Large intestine (tissue), 3 donors: Measurements from ENCODE around the gene UBE2E1. TPM values are rescaled to one million over a fixed set of nuclear protein-coding genes. Genes with fewer than 3 reads are reported as not detected.

Experiments
- DNase-seq, 2 donors: peaks; one replicate each; pipeline versions ENCODE4 v3.0.0 to v3.0.0-alpha.2; 2013
- H3K27ac ChIP-seq: one replicate; pipeline ENCODE4 v1.5.1; 2013; ENCODE audit warnings: low read length
- H3K27me3 ChIP-seq: 2 replicates; pipeline ENCODE4 v1.6.1; 2013; ENCODE audit warnings: low read length; ENCODE audit not compliant: control insufficient read depth, insufficient read depth
- H3K36me3 ChIP-seq: 2 replicates; pipeline ENCODE4 v1.6.1; 2013; ENCODE audit warnings: low read length; ENCODE audit not compliant: control insufficient read depth, insufficient read depth
- H3K4me1 ChIP-seq: one replicate; pipeline ENCODE4 v1.6.1; 2013; ENCODE audit warnings: low read length; ENCODE audit not compliant: control insufficient read depth, insufficient read depth
- H3K4me3 ChIP-seq: one replicate; pipeline ENCODE4 v1.5.1; 2013; ENCODE audit warnings: low read length
- H3K9me3 ChIP-seq: one replicate; pipeline ENCODE4 v1.6.1; 2013; ENCODE audit warnings: mild to moderate bottlenecking, low read depth, low read length, moderate library complexity; ENCODE audit not compliant: control insufficient read depth
- WGBS: methylation state at CpG from one replicate; pipeline ENCODE4 v1.1.5; 2013; ENCODE audit warnings: low lambda C conversion rate; ENCODE audit not compliant: insufficient coverage; 5-methylcytosine and 5-hydroxymethylcytosine counted together
- polyA plus RNA-seq: library from polyadenylated mRNA; unstranded; fragments of 120-200 nt; gene quantifications from one replicate; pipeline ENCODE4 v1.2.1, GENCODE V29; 2013

The UBE2E1 gene
- polyA plus RNA-seq, 1 donor, result 120 TPM

GRCh38 chr3:23819599-23820360 lies 14.0 kb downstream of the UBE2E1 start:
- DNase-seq, result no peak
- H3K36me3 ChIP-seq, result peaks cover 10% of the 10 kb centered on the region
- no peaks in the 10 kb centered on the region for H3K27me3 ChIP-seq
- H3K27ac ChIP-seq, result no peak overlapping the region
- H3K4me1 ChIP-seq, result peaks cover 3% of the 10 kb centered on the region
- WGBS, result 100% methylated on average over 3 of the region's 5 CpGs
- H3K4me3 ChIP-seq, result no peak overlapping the region
- H3K9me3 ChIP-seq, result no peaks in the 10 kb centered on the region

DNA sequence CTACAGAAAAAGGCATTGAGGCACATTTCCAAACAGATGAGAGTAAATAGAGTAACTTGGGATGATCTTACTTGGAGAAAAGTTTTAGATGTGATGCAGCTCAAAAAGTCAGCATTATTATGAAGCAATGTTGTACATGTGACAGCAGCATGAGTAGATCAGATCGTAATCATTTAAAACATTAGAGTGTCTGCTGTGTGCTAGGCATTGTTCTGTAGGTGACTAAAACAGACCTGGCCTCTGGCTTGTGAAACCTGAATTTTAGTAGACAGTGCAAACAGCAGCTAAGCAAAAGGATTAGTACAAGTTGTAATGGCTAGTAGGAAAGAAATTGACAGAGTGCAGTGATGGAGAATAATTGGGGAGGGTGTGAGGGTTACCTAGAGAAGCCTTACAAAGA lies 15.1 kb downstream of the UBE2E1 start:
- no peak overlapping the region for H3K4me3 ChIP-seq
- no peaks in the 10 kb centered on the region for H3K4me1 ChIP-seq
- no peaks in the 10 kb centered on the region for H3K27me3 ChIP-seq
- peaks cover 10% of the 10 kb centered on the region for H3K36me3 ChIP-seq
- no CpG with 5 or more reads among the region's 1 CpG for WGBS
- H3K27ac ChIP-seq, result no peak overlapping the region
- H3K9me3 ChIP-seq, result no peaks in the 10 kb centered on the region
- DNase-seq, result no peak

- no peak for DNase-seq
- H3K9me3 ChIP-seq, result no peaks in the 10 kb centered on the region
- no peaks in the 10 kb centered on the region for H3K27me3 ChIP-seq
- peaks cover 10% of the 10 kb centered on the region for H3K36me3 ChIP-seq
- no peak overlapping the region for H3K4me3 ChIP-seq
- WGBS, result no CpG with 5 or more reads among the region's 1 CpG
- no peak overlapping the region for H3K27ac ChIP-seq
- no peaks in the 10 kb centered on the region for H3K4me1 ChIP-seq
Measured at GRCh38 chr3:23821858-23822257, 16.1 kb downstream of the UBE2E1 start.

GRCh38 chr3:23822559-23822958 lies 16.8 kb downstream of the UBE2E1 start:
- DNase-seq, result no peak
- H3K9me3 ChIP-seq, result no peaks in the 10 kb centered on the region
- no peak overlapping the region for H3K4me3 ChIP-seq
- no peaks in the 10 kb centered on the region for H3K4me1 ChIP-seq
- WGBS, result no CpG with 5 or more reads among the region's 7 CpGs
- peaks cover 10% of the 10 kb centered on the region for H3K36me3 ChIP-seq
- no peak overlapping the region for H3K27ac ChIP-seq
- no peaks in the 10 kb centered on the region for H3K27me3 ChIP-seq

- WGBS, result no CpG with 5 or more reads among the region's 3 CpGs
- no peak overlapping the region for H3K27ac ChIP-seq
- no peak overlapping the region for H3K4me3 ChIP-seq
- no peak for DNase-seq
- peaks cover 8% of the 10 kb centered on the region for H3K36me3 ChIP-seq
- H3K4me1 ChIP-seq, result no peaks in the 10 kb centered on the region
- no peaks in the 10 kb centered on the region for H3K27me3 ChIP-seq
- H3K9me3 ChIP-seq, result no peaks in the 10 kb centered on the region
Measured at GRCh38 chr3:23823620-23824019, 17.9 kb downstream of the UBE2E1 start.

GRCh38 chr3:23824699-23825444 lies 19.1 kb downstream of the UBE2E1 start:
- no peaks in the 10 kb centered on the region for H3K27me3 ChIP-seq
- DNase-seq, result no peak
- H3K9me3 ChIP-seq, result no peaks in the 10 kb centered on the region
- H3K36me3 ChIP-seq, result peaks cover 3% of the 10 kb centered on the region
- H3K27ac ChIP-seq, result no peak overlapping the region
- H3K4me3 ChIP-seq, result no peak overlapping the region
- H3K4me1 ChIP-seq, result no peaks in the 10 kb centered on the region
- WGBS, result 29% methylated on average over 1 of the region's 5 CpGs

DNA sequence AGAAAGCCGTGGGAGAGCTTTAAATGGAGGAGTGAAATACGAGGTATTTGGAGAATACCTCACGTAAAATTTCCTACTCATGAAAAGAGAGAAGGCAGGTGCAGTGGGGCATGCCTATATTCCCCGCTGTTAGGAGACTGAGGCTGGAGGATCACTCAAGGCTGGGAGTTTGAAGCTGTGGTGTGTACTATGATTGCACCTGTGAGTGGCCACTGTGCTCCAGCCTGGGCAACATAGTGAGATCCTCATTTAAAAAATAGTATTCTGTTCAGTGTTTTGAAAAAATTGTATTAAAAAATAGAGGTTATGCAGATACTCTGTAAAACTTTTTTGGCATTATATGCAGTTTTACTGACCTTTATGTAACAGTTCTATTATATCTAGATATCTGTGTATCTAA lies 20.0 kb downstream of the UBE2E1 start:
- Histone ChIP-seq H3K27me3 (no peaks in the 10 kb centered on the region), H3K4me1 (no peaks in the 10 kb centered on the region), H3K4me3 (no peak overlapping the region), H3K9me3 (no peaks in the 10 kb centered on the region), H3K27ac (no peak overlapping the region), H3K36me3 (no peaks in the 10 kb centered on the region)
- 100% methylated on average over 3 of the region's 4 CpGs for WGBS
- DNase-seq, result no peak

- Histone ChIP-seq H3K27ac (no peak overlapping the region), H3K4me1 (no peaks in the 10 kb centered on the region), H3K36me3 (peaks cover 3% of the 10 kb centered on the region), H3K4me3 (no peak overlapping the region), H3K9me3 (no peaks in the 10 kb centered on the region), H3K27me3 (no peaks in the 10 kb centered on the region)
- DNase-seq, result no peak
- no CpG with 5 or more reads among the region's 1 CpG for WGBS
Measured at GRCh38 chr3:23826382-23827064, 20.8 kb downstream of the UBE2E1 start.

- H3K27ac ChIP-seq, result no peak overlapping the region
- H3K27me3 ChIP-seq, result no peaks in the 10 kb centered on the region
- H3K36me3 ChIP-seq, result peaks cover 3% of the 10 kb centered on the region
- no peaks in the 10 kb centered on the region for H3K4me1 ChIP-seq
- WGBS, result 90% methylated on average over 2 of the region's 5 CpGs
- H3K9me3 ChIP-seq, result no peaks in the 10 kb centered on the region
- H3K4me3 ChIP-seq, result no peak overlapping the region
- no peak for DNase-seq
Measured at GRCh38 chr3:23829242-23829934, 23.6 kb downstream of the UBE2E1 start.

DNA sequence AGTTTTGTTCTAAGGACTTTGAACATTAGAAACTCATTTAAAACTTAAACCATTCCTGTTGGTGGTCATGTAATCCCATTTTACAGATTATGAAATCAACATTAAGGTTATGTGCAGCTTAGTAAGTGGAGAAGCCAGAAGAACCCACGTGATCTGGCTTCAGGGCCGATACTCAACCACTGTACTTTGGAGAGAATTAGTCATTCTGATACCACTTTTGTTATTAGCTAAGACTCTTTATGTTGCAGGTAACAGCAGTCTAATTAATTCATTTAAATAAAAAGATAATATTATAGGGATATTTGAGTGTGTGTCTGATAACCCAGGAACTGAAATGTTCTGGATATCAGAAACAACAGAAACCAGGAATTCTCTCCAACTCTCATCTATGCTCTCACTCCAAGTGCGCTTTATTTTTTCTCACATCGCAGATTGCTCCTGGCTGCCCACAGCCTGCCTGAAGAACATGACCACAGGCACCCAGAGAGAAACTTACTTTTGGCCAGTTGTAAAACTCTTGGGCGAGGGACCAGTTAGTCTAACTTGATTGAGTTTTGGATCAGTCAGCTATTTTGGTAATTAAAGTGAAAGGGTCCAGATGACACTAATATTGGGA lies 25.2 kb downstream of the UBE2E1 start:
- H3K4me3 ChIP-seq, result no peak overlapping the region
- H3K4me1 ChIP-seq, result no peaks in the 10 kb centered on the region
- H3K36me3 ChIP-seq, result peaks cover 3% of the 10 kb centered on the region
- H3K9me3 ChIP-seq, result no peaks in the 10 kb centered on the region
- DNase-seq, result no peak
- WGBS, result 100% methylated on average over 1 of the region's 5 CpGs
- H3K27ac ChIP-seq, result no peak overlapping the region
- no peaks in the 10 kb centered on the region for H3K27me3 ChIP-seq
